ENCODE results near the gene PSORS1C1.

- TF ChIP-seq, protein P1, sequence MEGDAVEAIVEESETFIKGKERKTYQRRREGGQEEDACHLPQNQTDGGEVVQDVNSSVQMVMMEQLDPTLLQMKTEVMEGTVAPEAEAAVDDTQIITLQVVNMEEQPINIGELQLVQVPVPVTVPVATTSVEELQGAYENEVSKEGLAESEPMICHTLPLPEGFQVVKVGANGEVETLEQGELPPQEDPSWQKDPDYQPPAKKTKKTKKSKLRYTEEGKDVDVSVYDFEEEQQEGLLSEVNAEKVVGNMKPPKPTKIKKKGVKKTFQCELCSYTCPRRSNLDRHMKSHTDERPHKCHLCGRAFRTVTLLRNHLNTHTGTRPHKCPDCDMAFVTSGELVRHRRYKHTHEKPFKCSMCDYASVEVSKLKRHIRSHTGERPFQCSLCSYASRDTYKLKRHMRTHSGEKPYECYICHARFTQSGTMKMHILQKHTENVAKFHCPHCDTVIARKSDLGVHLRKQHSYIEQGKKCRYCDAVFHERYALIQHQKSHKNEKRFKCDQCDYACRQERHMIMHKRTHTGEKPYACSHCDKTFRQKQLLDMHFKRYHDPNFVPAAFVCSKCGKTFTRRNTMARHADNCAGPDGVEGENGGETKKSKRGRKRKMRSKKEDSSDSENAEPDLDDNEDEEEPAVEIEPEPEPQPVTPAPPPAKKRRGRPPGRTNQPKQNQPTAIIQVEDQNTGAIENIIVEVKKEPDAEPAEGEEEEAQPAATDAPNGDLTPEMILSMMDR (IDR thresholded peaks at IDR 0.05), result no peak
- TF ChIP-seq ZFX (IDR thresholded peaks at IDR 0.05; ENCODE audit: borderline replicate concordance), result no peak
Observed at GRCh38 chr6:31171931-31172905, 57.6 kb downstream of the PSORS1C1 start.

Measured in 22Rv1 (cell line).